OCI-LY1 (cell line): ENCODE data around the gene HOXA3.

Experiments
- H2AFZ ChIP-seq: fragments of 200-600 bp; sonication (generic), shearing (Covaris generic); 2 replicates; pipeline ENCODE4 v1.6.0; 2014; ENCODE audit warnings: antibody characterized with exemption, mild to moderate bottlenecking, low read length
- H3F3A ChIP-seq: fragments of 200-600 bp; sonication (generic), shearing (Covaris generic); 2 replicates; pipeline ENCODE4 v1.6.0; 2014; ENCODE audit warnings: mild to moderate bottlenecking, antibody characterized with exemption, low read length, moderate library complexity; ENCODE audit not compliant: insufficient read depth
- H3K27ac ChIP-seq: fragments of 200-600 bp; sonication (generic); 2 replicates; pipeline ENCODE4 v1.5.1; 2014; ENCODE audit warnings: low read length, mixed run types, mild to moderate bottlenecking, low read depth; ENCODE audit not compliant: poor library complexity, severe bottlenecking
- H3K27me3 ChIP-seq: fragments of 200-600 bp; sonication (generic); 2 replicates; pipeline ENCODE4 v1.6.0; 2014; ENCODE audit warnings: antibody characterized with exemption, mild to moderate bottlenecking, low read length, moderate library complexity; ENCODE audit not compliant: insufficient read depth
- H3K36me3 ChIP-seq: fragments of 200-600 bp; sonication (generic); 2 replicates; pipeline ENCODE4 v1.6.1; 2014; ENCODE audit warnings: mild to moderate bottlenecking, antibody characterized with exemption, low read length, moderate library complexity, mixed read lengths; ENCODE audit not compliant: insufficient read depth
- H3K4me1 ChIP-seq: fragments of 200-600 bp; sonication (generic); 2 replicates; pipeline ENCODE4 v1.5.1; 2014; ENCODE audit warnings: mild to moderate bottlenecking, low read length, moderate library complexity; ENCODE audit not compliant: insufficient read depth, severe bottlenecking
- H3K4me2 ChIP-seq: fragments of 200-600 bp; sonication (generic), shearing (Covaris generic); 2 replicates; pipeline ENCODE4 v1.6.1; 2014; ENCODE audit warnings: low read length
- H3K4me3 ChIP-seq: fragments of 200-600 bp; sonication (generic); 2 replicates; pipeline ENCODE4 v1.5.1; 2014; ENCODE audit warnings: low read length, low read depth, mild to moderate bottlenecking, mixed read lengths; ENCODE audit not compliant: poor library complexity, severe bottlenecking
- H3K79me2 ChIP-seq: fragments of 200-600 bp; shearing (Covaris generic); 2 replicates; pipeline ENCODE4 v1.6.1; 2016; ENCODE audit warnings: mixed run types, low read length, mixed read lengths; ENCODE audit not compliant: insufficient read depth
- H3K9ac ChIP-seq: fragments of 200-600 bp; sonication (generic), shearing (Covaris generic); 2 replicates; pipeline ENCODE4 v1.6.1; 2014; ENCODE audit warnings: mild to moderate bottlenecking, low read length, mixed read lengths
- H3K9me2 ChIP-seq: fragments of 200-600 bp; sonication (generic), shearing (Covaris generic); 2 replicates; pipeline ENCODE4 v1.6.1; 2014; ENCODE audit warnings: low read depth, mild to moderate bottlenecking, low read length, mixed read lengths
- H3K9me3 ChIP-seq: fragments of 200-600 bp; shearing (Covaris generic); 2 replicates; pipeline ENCODE4 v1.6.1; 2014; ENCODE audit warnings: low read length, mixed read lengths
- H4K20me1 ChIP-seq: fragments of 200-600 bp; sonication (generic), shearing (Covaris generic); 2 replicates; pipeline ENCODE4 v1.6.0; 2016; ENCODE audit warnings: mild to moderate bottlenecking, low read length; ENCODE audit not compliant: insufficient read depth
- EZH2 ChIP-seq: fragments of 200-600 bp; sonication (generic), shearing (Covaris generic); IDR thresholded peaks from 2 replicates; pipeline ENCODE4 v1.8.0; 2017; ENCODE audit warnings: borderline replicate concordance, mixed run types, mild to moderate bottlenecking, antibody characterized with exemption, low read length, moderate library complexity, mixed read lengths
- TF ChIP-seq, protein P1 (sequence below): fragments of 200-600 bp; sonication (generic), shearing (Covaris generic); IDR thresholded peaks from 2 replicates; pipeline ENCODE4 v1.5.1; 2017; ENCODE audit warnings: mild to moderate bottlenecking, antibody characterized with exemption, low read length, moderate library complexity, mixed read lengths

The HOXA3 gene

DNA sequence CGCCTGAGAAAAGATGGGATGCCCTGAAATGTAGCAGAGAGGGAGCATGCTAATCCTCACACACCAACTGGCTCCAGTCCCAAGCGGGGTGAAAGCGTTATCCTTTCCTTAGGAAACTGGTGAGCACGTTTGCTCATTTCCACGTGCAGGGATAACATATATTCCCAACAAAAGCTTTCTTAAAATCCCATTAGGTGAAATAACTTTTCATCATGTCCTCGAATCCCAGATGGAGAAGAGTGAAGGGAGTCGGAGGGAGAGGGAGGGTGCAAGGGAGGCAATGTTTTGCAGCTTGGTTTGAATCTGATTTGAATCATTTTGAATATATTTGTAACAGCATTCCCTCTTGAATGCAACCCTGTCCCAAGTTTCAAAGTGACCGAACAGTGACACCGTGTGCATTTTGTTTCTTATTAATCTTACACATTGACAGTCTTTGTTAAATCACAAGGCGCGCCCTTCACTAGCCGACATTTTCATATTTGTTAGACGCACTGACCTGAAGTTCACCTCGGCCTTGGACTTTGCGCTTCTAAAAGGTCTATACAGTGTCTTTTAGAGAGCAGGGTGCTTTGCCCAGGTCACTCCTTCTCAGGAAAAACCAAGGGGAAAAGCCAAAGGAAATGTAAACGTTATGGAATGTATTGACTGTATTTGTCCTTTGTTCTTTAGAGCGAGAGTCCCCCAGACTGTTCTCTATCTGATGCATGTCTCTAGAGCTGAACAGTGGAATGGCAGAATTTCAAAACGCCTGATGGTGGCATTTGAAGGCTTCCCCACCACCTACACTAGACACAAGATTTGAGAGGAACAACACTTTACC lies 18.8 kb downstream of the HOXA3 start:
- no peak overlapping the region for H3K27ac ChIP-seq
- no peaks in the 10 kb centered on the region for H3K4me1 ChIP-seq
- no peaks in the 10 kb centered on the region for H3K36me3 ChIP-seq
- H3K27me3 ChIP-seq = no peaks in the 10 kb centered on the region
- H3K4me2 ChIP-seq = no peak overlapping the region
- H3K4me3 ChIP-seq = no peak overlapping the region
- H4K20me1 ChIP-seq = no peaks in the 10 kb centered on the region
- H3K79me2 ChIP-seq = no peaks in the 10 kb centered on the region
- no peaks in the 10 kb centered on the region for H3K9me3 ChIP-seq
- H2AFZ ChIP-seq = no peak overlapping the region
- no peak for TF ChIP-seq EZH2
- no peaks in the 10 kb centered on the region for H3F3A ChIP-seq
- no peak overlapping the region for H3K9ac ChIP-seq
- H3K9me2 ChIP-seq = no peaks in the 10 kb centered on the region

DNA sequence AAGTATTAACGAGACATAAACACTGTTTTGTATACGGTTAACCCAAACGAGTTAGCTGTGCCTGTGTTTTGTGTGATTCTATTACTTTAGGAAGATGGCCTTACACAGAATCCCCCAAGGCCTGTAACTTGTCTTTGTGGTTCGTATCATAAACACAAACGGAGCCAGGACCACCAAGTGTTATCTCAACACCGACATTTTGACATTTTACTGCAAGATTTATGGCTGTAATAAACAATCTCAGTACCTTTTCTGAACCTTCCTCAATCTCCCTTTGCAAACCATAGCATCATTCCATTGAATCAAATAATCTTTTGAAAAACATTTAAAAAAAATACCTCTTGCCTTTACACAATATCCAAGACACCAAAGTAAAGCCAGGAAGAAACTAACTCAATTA lies 19.4 kb downstream of the HOXA3 start:
- Histone ChIP-seq H3K9me2 (no peaks in the 10 kb centered on the region), H3F3A (no peaks in the 10 kb centered on the region), H3K9ac (no peak overlapping the region), H3K79me2 (no peaks in the 10 kb centered on the region), H2AFZ (no peak overlapping the region), H3K27ac (no peak overlapping the region), H3K9me3 (no peaks in the 10 kb centered on the region), H3K4me3 (no peak overlapping the region), H3K4me2 (no peak overlapping the region), H3K4me1 (no peaks in the 10 kb centered on the region), H3K27me3 (no peaks in the 10 kb centered on the region), H3K36me3 (no peaks in the 10 kb centered on the region), H4K20me1 (no peaks in the 10 kb centered on the region)
- TF ChIP-seq, protein P1, sequence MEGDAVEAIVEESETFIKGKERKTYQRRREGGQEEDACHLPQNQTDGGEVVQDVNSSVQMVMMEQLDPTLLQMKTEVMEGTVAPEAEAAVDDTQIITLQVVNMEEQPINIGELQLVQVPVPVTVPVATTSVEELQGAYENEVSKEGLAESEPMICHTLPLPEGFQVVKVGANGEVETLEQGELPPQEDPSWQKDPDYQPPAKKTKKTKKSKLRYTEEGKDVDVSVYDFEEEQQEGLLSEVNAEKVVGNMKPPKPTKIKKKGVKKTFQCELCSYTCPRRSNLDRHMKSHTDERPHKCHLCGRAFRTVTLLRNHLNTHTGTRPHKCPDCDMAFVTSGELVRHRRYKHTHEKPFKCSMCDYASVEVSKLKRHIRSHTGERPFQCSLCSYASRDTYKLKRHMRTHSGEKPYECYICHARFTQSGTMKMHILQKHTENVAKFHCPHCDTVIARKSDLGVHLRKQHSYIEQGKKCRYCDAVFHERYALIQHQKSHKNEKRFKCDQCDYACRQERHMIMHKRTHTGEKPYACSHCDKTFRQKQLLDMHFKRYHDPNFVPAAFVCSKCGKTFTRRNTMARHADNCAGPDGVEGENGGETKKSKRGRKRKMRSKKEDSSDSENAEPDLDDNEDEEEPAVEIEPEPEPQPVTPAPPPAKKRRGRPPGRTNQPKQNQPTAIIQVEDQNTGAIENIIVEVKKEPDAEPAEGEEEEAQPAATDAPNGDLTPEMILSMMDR = no peak
- no peak for TF ChIP-seq EZH2

DNA sequence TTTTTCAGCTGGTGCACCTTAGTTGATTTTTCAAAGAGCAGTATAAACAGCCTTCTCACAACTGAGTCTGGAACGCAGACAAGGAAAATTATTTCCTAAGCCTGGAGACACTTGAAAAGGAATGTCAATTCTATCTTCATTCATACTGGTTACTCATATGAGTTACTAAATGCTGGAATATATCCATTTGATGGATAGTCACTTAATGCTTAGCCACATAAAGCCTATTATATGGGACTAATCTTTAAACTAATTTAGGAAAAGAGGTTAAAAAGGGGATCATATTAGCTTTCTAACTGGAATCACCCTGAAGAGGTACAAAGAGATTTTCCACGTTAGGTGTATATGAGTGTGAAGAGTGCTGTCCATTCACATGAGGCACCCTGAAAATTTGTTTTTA lies 20.2 kb downstream of the HOXA3 start:
- Histone ChIP-seq H3K4me2 (no peak overlapping the region), H3K9me2 (no peaks in the 10 kb centered on the region), H3K27me3 (no peaks in the 10 kb centered on the region), H3K9me3 (no peaks in the 10 kb centered on the region), H4K20me1 (no peaks in the 10 kb centered on the region), H3F3A (no peaks in the 10 kb centered on the region), H3K4me1 (no peaks in the 10 kb centered on the region), H3K4me3 (no peak overlapping the region), H3K9ac (no peak overlapping the region), H3K79me2 (no peaks in the 10 kb centered on the region), H2AFZ (no peak overlapping the region), H3K27ac (no peak overlapping the region), H3K36me3 (no peaks in the 10 kb centered on the region)
- TF ChIP-seq, protein P1 = no peak
- TF ChIP-seq EZH2 = no peak

DNA sequence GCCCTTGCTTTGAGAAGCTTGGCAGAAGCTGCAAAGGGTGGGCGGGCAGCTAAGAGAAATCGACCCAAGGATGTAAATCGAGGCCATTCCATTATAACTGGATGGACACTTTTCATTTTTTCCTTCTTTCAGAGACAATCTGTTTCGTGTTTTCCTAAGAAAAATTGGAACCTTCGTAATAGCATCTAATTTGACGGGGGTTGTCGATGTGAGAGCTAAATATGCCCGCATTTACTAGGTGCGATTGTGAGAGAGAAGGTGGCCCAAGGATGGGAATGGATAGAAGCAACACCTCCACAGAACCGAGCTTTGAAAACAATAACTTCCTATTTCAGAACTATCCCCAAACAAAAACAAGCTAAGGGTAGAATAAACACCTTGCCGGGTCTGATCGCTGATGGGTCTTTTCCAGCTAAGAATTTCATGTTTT lies 21.0 kb downstream of the HOXA3 start:
- H4K20me1 ChIP-seq = no peaks in the 10 kb centered on the region
- no peak overlapping the region for H3K4me3 ChIP-seq
- no peak overlapping the region for H3K9ac ChIP-seq
- no peaks in the 10 kb centered on the region for H3K27me3 ChIP-seq
- no peaks in the 10 kb centered on the region for H3K79me2 ChIP-seq
- H3K4me2 ChIP-seq = no peak overlapping the region
- H3F3A ChIP-seq = no peaks in the 10 kb centered on the region
- H3K36me3 ChIP-seq = no peaks in the 10 kb centered on the region
- no peak overlapping the region for H2AFZ ChIP-seq
- H3K9me3 ChIP-seq = no peaks in the 10 kb centered on the region
- H3K27ac ChIP-seq = no peak overlapping the region
- no peak for TF ChIP-seq EZH2
- no peaks in the 10 kb centered on the region for H3K4me1 ChIP-seq
- no peaks in the 10 kb centered on the region for H3K9me2 ChIP-seq
